GM21786 (cell line): Measurements from ENCODE around the gene STPG4.

Experiments used
- ATAC-seq: cut with Tn5 transposase; IDR thresholded peaks from one replicate; pipeline ENCODE4 v1.9.1; 2021; ENCODE audit not compliant: unreplicated experiment

STPG4 gene

DNA sequence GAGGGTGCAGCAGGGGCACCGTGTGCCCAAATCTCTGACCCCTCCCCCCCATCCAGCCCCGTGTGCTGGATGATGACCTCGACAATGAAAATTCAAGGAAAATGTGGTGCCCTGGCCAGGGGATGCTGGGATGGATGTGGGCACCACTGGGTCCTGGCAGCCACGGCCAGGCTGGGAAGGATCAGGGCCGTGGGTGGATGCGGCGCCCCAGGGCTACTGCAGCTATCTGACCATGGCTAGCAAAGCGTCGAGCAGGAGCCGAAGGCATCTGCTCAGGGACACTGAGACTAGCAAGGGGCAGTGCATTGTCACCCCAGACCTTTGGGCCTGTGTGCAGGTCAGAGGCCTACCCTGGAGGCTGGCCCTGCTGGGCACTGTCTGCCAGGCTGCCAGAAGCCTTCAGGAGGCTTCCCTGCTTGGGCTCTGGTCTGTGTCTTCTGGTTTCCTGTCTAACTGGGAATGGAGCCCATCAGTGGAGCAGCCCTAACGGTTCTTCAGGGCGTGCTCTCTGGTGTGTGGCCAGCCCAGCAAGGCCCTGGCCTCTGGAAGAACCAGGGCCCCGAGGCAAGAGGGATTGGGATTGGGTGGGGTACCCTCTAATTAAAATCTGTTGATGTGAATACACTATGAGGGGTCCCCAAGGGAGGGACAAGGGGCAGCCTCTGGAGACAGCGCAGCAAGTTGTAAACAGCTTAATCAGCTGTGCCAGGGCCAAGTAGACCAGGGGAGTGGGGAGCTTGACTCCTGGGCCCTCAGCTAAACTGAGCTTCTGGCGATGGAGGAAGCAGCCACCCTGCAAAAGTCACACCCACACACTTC lies 98.0 kb downstream of the STPG4 start:
- peak; percentile 45 for ATAC-seq

DNA sequence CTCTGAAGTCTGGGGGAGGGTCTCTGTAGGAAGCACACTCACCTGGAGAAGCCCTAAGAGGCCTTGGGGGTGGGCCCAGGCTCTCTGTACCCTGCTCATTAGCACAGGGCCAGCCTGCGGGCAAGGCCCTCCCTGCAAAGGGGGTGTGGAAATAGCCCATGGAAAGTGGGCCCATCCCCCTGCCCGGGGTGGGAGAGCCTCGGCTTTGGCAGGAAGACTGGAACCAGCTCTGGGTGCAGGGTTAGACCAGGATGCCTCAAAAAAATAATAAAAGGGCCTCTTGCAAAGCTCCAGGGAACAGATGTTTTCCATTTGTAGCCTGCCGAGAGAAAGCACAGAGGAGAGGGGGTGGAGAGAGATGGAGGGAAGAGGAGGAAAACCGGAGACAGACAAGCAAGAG lies 98.7 kb downstream of the STPG4 start:
- no peak for ATAC-seq

DNA sequence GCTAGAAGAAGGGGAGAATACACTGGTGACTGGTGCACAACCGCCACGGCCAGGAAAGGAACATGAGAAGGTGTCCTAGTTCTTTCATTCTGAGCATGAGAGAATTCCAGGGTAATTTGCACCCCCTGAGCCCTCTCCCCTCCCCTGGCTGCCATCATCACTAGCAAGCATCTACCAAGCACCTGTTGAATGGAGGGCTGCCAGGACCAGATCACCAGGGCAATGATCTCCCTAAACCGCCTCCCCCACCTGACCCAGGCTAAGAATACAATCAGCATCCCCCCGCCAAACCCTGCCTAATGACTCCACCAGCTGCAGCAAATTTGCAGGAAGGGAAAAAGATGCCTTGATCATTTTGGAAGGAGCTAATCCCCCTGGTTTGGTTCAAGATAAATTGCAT lies 100.2 kb downstream of the STPG4 start:
- ATAC-seq, result no peak

DNA sequence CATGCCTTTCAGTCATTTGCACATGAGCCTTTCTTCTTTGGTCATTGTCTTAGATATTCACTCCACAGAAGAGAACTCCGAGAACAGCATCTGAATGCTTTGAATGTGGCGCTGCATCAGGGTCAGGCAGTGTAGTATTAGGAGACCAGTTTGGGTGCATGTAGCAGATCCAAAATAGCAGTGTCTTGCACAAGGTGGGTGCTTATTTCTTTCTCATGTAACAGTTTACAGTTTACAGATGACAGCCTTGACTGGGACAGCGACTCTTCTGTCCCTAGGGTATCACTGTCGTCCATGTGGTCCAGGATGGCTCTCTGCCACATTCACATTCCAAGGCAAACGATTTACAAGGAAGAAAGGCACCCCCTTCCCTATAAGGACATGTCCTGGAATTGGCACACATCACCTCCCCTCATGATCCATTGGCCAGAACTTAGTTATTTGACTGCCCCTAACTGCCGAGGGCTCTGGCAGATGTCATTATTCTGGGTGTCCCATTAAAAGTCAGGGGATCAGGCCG lies 101.0 kb downstream of the STPG4 start:
- ATAC-seq, result no peak

DNA sequence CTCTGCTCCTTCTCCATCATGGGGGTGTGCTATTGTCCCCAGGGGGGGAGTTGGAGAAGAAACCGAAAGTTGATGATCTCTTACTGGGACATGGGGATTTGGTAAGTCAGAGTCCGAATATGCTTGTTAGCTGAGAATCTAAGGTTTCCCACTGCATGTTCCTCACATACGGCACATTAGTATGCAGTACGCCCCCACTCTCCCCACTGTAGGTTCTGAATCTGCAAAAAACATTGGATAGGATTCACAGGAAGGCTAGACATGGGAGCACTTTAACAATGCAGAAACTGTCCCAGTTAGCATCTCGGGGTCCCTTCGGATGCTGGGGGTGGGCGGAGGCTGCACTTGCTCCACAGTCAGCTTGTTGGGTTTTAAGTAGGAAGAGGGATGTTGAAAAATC lies 102.3 kb downstream of the STPG4 start:
- ATAC-seq, result no peak

DNA sequence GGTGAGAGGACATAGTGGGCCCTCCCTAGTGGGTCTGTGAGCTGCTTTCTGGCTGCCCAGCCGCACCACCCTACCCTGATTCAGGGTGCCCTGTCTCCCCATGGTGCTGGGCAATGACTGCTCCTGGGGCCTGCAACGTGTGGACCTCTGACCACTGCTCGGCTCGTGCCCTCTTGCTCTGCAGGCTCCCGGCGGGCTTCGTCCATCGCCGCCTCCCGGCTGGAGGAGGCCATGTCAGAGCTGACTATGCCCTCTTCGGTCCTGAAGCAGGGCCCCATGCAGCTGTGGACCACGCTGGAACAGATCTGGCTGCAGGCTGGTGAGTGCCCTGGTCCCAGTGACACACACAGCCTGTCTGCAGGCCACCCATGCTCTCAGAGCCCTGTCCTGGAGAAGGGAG lies 103.5 kb downstream of the STPG4 start:
- no peak for ATAC-seq

DNA sequence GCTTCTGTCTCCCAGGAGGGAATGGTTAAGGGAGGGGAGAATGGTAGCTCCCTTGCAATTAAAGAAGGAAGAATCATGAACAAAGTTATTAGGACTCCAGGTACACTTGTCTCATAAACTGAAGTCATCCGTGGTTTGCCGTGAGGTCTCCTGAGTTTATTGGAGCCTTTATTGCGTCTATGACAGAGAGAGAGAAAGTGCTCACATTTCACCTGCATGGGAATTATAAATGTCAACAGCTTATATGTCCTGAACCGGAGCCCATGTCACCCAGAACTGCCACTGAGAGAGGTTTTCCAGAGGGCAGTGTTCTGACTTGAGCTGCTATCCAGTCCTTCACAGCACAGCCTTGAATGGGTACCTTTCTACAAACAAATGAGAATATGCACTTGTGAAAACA lies 104.3 kb downstream of the STPG4 start:
- ATAC-seq, result no peak

DNA sequence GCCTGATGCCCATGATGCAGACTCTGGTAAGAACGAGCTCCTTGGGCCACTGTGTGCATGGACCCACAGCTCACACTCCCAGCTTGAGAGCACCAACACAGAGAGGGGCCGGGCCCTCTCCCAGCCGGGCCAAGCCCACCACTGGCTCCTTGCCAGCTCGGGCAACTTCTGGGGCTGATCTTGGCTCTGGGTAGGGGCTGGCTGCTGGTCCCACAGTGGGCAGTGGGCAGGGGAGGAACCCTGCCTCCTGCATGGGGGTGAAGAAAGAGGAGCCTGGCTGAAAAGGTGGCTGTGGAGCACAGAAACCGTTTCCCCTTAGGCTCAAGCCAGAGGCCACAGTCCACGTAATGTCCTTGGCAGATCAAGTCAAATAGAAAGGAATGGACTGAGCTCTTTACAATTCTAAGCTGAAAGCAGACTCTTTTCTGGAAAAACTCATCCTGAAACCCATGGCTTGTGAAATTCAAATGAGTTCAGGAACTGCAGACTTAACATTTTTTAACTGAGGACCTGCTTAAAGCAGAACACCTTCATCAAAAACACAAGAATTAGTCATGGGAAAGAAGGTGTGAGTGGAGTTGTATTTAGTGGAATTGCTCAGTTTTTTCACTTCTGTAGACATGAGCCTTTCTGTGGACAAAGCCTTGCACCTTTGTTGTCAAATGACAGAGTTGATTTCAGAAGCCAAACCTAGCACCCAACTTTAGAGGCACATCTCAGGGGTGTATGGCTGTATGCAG lies 104.9 kb downstream of the STPG4 start:
- no peak for ATAC-seq

DNA sequence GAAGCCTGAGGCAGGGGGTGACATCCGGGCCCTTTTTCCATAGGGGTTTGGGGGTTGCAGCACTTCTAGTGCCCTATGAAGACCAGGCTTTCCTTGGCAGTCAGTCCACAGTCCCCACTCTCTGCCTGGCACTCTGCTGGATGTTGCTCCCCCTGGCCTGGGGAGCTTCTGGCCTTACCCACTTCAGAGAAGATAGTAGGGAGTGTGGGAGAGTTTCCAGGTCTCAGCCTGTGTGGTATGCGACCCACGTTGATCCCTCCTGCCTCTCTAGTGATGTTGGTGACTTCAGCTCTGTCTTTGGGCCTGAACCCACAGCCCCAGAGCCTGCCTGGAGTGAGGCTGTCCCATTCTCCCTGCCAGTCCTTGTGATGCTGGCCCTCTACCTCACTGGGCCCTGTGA lies 105.6 kb downstream of the STPG4 start:
- ATAC-seq, result no peak

DNA sequence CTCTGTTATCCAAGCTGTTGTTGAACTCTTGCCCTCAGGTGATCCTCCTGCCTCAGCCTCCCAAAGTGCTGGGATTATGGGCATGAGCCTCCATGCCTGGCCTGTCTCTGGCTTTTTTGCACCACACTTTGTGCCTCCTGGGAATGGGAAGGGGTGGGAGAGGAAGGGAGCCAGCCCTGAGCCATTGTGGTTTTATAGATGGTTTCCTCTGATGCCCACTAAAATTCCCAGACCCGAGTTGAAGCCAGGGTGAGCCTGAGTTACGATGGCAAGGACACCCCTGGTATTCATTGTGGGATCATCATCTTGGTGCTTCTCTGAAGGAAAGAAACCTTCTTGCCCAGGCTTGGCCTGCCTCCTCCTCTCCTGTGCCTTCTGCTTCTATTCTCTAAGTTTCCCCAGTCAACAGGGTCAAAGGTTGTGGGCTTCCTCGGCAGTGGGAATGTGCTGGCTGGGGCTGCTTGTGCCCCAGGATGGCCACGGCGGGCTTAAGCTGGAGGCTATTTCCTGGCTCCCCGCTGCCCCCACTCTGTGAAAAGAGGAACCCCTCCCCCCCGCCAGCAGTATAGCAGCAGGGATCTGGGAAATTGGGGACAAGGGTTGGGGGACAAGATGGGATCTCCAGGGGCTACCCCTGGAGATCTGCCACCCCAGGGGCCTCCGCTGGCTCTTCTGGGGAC lies 106.2 kb downstream of the STPG4 start:
- no peak for ATAC-seq

DNA sequence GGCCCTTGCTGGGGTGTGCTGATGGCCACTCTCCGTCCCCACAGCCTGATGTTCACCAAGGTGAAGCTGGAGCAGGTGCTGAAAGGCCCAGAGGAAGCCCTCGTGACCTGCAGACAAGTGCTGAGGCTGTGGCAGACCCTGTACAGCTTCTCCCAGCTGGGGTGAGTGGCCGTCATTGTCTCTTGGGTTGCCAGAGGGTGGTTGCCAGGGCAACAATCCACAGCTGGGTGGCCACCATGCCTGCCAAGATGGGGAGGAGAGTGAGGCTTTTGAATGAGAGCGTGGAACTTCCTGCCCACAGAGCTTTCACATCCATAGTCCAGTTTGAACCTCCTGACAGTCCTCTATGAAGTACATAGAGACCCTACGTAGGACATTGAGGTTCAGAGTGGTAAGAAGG lies 108.8 kb downstream of the STPG4 start:
- no peak for ATAC-seq

DNA sequence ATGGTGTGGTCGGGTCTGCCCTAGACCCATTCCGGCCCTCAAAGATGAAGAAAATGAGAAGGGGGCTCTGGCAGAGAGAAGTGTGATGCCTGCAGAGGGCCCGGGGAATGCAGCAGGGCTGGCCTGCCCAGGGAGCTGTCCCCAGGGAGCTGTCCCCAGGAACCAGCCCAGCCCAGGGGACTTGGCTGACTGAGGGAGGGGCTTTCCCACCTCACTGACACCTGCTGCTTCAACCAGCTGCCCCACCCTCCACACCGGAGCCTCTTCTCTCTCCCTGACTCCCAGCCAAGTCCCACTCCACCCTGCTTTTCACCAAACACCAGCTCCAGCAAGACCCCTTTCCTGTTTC lies 111.2 kb downstream of the STPG4 start:
- no peak for ATAC-seq

DNA sequence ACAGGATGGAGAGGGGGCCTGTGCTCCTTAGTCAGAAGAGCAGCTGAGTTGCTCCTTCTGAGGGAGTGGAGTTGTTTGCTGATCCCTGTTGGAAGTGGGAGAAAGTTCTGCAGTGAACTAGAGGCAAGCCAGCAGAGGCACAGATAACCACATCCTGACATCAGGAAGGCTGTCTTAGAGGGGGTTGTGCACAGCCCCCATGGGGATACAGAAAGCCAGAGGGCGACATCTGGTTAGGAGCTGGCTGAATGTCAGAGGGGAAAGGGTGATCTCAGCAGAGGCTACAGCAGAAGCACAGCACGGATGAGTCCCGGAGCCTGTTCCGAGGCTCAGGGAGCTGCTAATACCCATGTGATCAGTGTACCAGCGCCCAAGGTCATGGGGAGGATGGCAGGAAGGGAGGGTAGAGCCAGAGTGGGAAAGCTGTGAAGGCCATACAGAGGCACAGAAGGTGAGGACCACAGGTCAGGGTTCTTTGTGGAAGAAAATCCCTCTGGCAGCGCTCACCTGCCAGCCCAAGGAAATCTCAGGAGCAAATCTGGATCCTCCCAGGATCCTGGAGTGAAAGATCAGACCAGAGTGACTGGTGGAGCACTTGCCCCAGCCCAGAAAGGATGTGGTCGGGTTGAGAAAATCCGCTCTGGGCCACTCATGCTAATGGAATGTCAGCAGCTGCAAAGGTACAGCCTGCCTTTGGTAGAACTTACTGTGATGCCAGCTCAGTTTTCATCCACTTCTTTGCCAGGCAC lies 111.8 kb downstream of the STPG4 start:
- no peak for ATAC-seq

DNA sequence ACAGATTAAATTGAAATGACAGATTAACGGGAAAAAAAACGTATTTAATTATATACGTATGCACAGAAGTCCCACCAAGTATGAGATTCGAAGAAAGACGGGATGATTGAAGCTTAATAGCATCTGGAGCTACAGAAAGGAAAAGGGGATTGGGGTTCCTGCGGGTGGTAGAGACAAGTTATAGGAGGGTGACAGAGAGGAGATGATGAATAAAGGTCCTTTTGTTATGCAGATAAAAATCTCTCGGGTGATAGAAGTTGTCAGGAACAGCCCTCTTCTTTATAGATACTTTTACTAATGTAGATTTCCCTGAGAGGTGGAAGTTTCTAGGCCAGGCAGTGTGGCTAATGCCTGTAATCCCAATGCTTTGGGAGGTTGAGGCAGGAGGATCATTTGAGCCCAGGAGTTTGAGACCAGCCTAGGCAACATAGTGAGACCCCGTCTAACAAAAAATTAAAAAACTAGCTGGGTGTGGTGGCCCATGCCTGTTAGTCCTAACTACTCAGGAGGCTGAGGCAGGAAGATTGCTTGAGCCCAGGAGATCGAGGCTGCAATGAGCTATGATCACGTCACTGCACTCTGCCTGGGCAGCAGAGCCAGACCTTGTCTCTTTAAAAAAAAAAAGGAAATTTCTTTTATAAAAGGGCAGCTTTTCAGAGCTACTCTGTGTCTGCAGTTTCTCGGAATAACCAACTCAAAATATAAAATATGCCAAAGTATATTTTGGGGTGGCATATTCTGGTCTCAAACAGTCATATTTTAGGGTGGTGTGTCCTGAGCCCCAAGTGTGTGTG lies 113.0 kb downstream of the STPG4 start:
- no peak for ATAC-seq

DNA sequence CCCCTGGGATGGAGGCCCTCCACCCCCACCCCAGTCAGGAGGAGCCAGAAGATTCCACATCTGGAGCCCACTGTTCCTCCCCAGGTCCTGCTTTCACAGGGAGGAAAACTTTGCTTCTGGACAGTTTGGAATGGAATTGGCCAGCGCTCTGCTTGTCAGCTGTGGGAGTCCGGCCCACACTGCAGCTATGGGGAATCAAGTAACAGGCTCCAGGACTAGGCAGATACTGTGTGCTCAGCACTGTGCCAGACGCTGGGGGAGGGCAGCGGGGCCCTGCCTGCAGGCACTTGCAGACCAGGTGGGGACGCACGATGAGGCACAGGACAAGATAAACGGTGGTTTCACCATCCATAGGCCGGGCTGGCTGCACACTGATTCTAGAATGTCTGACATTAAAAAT lies 114.0 kb downstream of the STPG4 start:
- no peak for ATAC-seq

DNA sequence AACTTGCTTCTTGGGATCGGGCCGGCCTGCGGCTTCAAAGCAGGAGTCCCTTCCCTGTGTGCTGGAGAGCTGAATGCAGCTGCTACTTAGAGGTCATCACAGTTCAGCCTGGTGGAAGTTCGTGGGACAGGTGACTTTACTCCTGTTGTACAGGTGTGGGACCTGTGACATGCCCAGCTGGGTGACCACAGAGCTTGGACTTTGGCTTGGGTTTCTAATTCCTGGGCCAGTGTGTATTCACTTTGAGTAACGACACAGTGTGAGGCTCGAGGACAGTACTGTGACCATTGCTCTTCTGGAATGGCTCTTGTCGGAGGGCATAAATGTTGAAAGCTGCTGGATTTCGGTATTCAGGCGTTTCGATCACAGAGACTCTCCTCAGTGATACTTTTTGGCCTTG lies 114.5 kb downstream of the STPG4 start:
- no peak for ATAC-seq

DNA sequence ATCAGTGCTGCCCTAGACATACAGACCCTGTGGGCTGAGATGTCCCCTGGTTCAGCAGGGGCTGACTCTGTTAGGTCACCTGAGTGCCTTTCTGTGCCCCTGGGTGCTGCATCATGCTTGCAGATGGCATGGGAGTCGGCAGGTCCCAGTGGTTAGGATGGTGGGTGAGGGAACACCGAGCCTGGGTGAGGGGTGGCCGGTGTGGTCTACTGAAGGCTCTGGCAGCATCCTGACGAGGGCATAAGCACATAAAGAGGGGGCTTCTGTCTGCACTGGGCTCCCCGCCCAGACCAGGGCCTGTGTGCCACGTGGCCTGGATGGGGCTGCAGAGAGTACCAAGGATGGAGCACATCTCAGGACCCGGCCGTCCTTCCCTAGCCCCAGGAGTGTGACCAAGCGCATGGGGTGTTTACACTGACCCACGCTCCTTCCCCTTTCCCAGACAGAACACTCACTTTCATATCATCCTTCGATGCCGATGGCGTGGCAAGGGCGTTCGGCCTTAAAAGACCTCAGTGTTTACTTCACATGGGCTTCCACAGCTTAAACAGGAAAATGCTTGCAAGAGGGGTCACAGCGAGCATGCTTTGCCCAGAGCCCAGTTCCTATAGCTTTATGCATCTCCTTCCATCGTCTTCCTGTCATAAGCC lies 115.1 kb downstream of the STPG4 start:
- no peak for ATAC-seq

DNA sequence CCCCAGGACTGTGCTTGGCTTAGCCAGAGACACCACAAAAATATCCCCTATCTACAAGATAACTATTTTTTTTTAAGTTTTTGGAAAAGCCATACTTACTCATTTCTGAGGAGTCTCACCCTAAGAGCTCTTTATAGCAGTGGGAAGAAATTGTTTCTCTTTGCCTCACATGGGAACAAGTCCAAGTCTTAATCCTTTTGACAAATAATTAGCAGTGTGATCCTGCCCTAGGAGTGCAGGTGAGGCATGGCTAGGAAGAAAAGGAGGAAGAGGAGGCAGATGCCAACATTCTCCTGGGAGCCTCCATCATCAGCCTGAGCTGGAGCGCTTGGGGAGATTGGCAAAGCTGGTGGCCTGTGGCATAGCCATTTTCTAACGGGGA lies 115.6 kb downstream of the STPG4 start:
- no peak for ATAC-seq

DNA sequence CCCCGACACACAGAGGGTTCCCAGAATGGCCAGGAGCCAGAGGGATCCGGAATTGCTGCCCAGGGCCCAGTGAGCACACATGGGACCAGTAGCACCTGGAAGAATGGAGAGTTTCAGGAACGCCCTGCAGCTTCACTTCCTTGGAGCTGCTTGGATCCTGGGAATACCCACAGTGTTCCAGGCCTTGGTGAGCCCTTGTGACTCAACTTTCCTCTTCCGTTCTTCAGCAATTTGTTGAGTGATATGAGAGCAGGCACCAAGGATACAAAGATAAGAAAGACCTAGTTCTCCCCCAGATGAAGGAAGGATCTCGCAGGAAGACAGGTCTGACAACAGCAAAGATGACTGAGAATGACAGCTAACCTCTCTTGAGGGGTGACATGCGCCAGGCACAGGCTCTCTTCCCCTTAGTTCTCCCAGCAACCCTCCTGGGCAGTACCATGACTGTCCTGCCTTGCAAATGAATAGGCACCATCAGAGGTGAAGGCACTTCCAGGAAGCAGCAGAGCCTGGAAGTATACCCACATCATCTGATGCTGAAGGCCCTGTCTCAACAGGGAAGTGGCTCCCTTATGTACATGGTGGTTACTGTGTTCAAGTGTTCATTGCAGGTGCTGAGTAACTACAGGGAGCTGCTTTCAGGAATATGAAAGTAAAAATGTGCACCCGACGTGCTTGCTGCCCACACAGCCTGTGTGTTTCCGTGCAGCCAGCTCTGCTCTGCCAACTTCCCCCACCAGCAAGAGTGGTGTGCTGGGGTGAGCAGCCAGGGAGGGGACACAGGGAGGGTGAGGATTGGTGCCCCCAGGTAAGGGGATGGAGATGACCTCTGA lies 116.2 kb downstream of the STPG4 start:
- peak; percentile 60 for ATAC-seq
